GM23338 (cell line): Measurements from ENCODE around the gene ACOXL. TPM values are rescaled to one million over a fixed set of nuclear protein-coding genes. Genes with fewer than 3 reads are reported as not detected.

ENCODE experiments used
- ATAC-seq: fragments of 200-7000 bp; cut with Tn5 transposase; 3 replicates; pipeline ENCODE4 v1.9.1; 2020
- DNase-seq: peaks from one replicate; pipeline ENCODE4 v3.0.0-alpha.2; 2015; ENCODE audit warnings: low spot score
- H2AFZ ChIP-seq: fragments of 200-600 bp; sonication (generic); 2 replicates; pipeline ENCODE4 v1.8.0; 2016; ENCODE audit warnings: antibody characterized with exemption, mild to moderate bottlenecking, moderate library complexity
- H3F3A ChIP-seq: fragments of 200-600 bp; sonication (generic); replicated peaks from 2 replicates; pipeline ENCODE4 v1.8.0; 2017; ENCODE audit warnings: antibody characterized with exemption, mixed run types, low read depth
- H3K27ac ChIP-seq: fragments of 200-600 bp; sonication (generic); 2 replicates; pipeline ENCODE4 v1.6.1; 2016; ENCODE audit warnings: low read depth
- H3K27me3 ChIP-seq: fragments of 200-600 bp; sonication (generic); 2 replicates; pipeline ENCODE4 v1.8.0; 2016; ENCODE audit warnings: mild to moderate bottlenecking, mixed run types, moderate library complexity; ENCODE audit not compliant: insufficient read depth
- H3K36me3 ChIP-seq: fragments of 200-600 bp; sonication (generic); 2 replicates; pipeline ENCODE4 v1.8.0; 2016; ENCODE audit warnings: mild to moderate bottlenecking; ENCODE audit not compliant: insufficient read depth
- H3K4me1 ChIP-seq: fragments of 200-600 bp; sonication (generic); 2 replicates; pipeline ENCODE4 v1.8.0; 2016; ENCODE audit warnings: mild to moderate bottlenecking, moderate library complexity; ENCODE audit not compliant: insufficient read depth
- H3K4me2 ChIP-seq: fragments of 200-600 bp; sonication (generic); 2 replicates; pipeline ENCODE4 v1.7.1; 2017; ENCODE audit warnings: mixed run types
- H3K4me3 ChIP-seq: fragments of 200-600 bp; sonication (generic); 2 replicates; pipeline ENCODE4 v1.6.1; 2016; ENCODE audit warnings: mixed run types
- H3K79me2 ChIP-seq: fragments of 200-600 bp; sonication (generic); replicated peaks from 2 replicates; pipeline ENCODE4 v1.8.0; 2017; ENCODE audit warnings: mild to moderate bottlenecking; ENCODE audit not compliant: insufficient read depth
- H3K9me2 ChIP-seq: fragments of 200-600 bp; sonication (generic); 2 replicates; pipeline ENCODE4 v1.8.0; 2017; ENCODE audit not compliant: insufficient read depth
- H4K20me1 ChIP-seq: fragments of 200-600 bp; sonication (generic); replicated peaks from 2 replicates; pipeline ENCODE4 v1.8.0; 2017; ENCODE audit warnings: mild to moderate bottlenecking; ENCODE audit not compliant: insufficient read depth
- H3K27ac Mint-ChIP-seq: 2 replicates; pipeline ENCODE4 v1.8.0; 2020; ENCODE audit warnings: inconsistent platforms, mild to moderate bottlenecking, moderate library complexity, mixed read lengths
- H3K27me3 Mint-ChIP-seq: 3 replicates; pipeline ENCODE4 v1.8.0; 2022; ENCODE audit warnings: low read depth, mild to moderate bottlenecking, moderate library complexity, mixed read lengths, inconsistent platforms; ENCODE audit not compliant: insufficient read depth, poor library complexity
- H3K36me3 Mint-ChIP-seq: 3 replicates; pipeline ENCODE4 v1.8.0; 2021; ENCODE audit warnings: low read depth, mild to moderate bottlenecking, inconsistent platforms, moderate library complexity, mixed read lengths
- H3K4me1 Mint-ChIP-seq: 3 replicates; pipeline ENCODE4 v1.8.0; 2020; ENCODE audit warnings: mild to moderate bottlenecking, inconsistent platforms, mixed read lengths
- H3K4me3 Mint-ChIP-seq: 3 replicates; pipeline ENCODE4 v1.8.0; 2021; ENCODE audit warnings: moderate library complexity, mild to moderate bottlenecking, inconsistent platforms, mixed read lengths
- H3K9me3 Mint-ChIP-seq: 3 replicates; pipeline ENCODE4 v1.8.0; 2020; ENCODE audit warnings: moderate library complexity, mild to moderate bottlenecking, inconsistent platforms, mixed read lengths
- CREB1 ChIP-seq: fragments of 250-450 bp; sonication (Bioruptor Pico); IDR thresholded peaks from 2 replicates; pipeline ENCODE4 v1.5.0; 2020; ENCODE audit warnings: low read depth, mild to moderate bottlenecking, moderate library complexity
- ETS1 ChIP-seq: IDR thresholded peaks from 2 replicates; pipeline ENCODE4 v1.6.1; 2016; ENCODE audit warnings: antibody characterized with exemption
- EZH2 ChIP-seq: fragments of 200-600 bp; sonication (generic); IDR thresholded peaks from one replicate; pipeline ENCODE4 v1.8.0; 2017; ENCODE audit warnings: antibody characterized with exemption, mild to moderate bottlenecking, low read depth; ENCODE audit not compliant: unreplicated experiment
- EZH2phosphoT487 ChIP-seq: fragments of 200-600 bp; sonication (generic); IDR thresholded peaks from one replicate; pipeline ENCODE4 v1.8.1; 2018; ENCODE audit warnings: antibody characterized with exemption; ENCODE audit not compliant: unreplicated experiment
- JUNB ChIP-seq: IDR thresholded peaks from one replicate; pipeline ENCODE4 v1.6.1; 2016; ENCODE audit warnings: antibody characterized with exemption; ENCODE audit not compliant: unreplicated experiment
- NANOG ChIP-seq: IDR thresholded peaks from 2 replicates; pipeline ENCODE4 v1.6.1; 2016; ENCODE audit warnings: antibody characterized with exemption, borderline replicate concordance
- POLR2AphosphoS5 ChIP-seq: IDR thresholded peaks from 2 replicates; pipeline ENCODE4 v1.6.1; 2016; ENCODE audit warnings: antibody characterized with exemption, low read depth
- REST ChIP-seq: IDR thresholded peaks from one replicate; pipeline ENCODE4 v1.6.1; 2018; ENCODE audit warnings: antibody characterized with exemption; ENCODE audit not compliant: unreplicated experiment
- STAT1 ChIP-seq: IDR thresholded peaks from one replicate; pipeline ENCODE4 v1.6.1; 2016; ENCODE audit warnings: antibody characterized with exemption; ENCODE audit not compliant: unreplicated experiment
- ZNF114 ChIP-seq: fragments of 250-450 bp; sonication (Bioruptor Pico); IDR thresholded peaks from 2 replicates; pipeline ENCODE4 v1.5.0; 2020; ENCODE audit warnings: mild to moderate bottlenecking, moderate library complexity
- ZNF331 ChIP-seq: fragments of 250-450 bp; sonication (Bioruptor Pico); IDR thresholded peaks from 2 replicates; pipeline ENCODE4 v1.5.0; 2020; ENCODE audit warnings: low read depth, mild to moderate bottlenecking, moderate library complexity
- polyA plus RNA-seq: library from polyadenylated mRNA; unstranded; fragments of >200 nt; fragmentation: Nextera tagmentation; extraction: Ambion mirVana; gene quantifications from 2 replicates; pipeline ENCODE4 v1.2.1, GENCODE V29; 2016
- total RNA-seq: library from RNA; depleted of rRNA; stranded (reverse); fragments of >200 nt; shearing (Covaris generic); gene quantifications from 2 replicates; pipeline ENCODE4 v1.2.3, GENCODE V29; 2014

Gene ACOXL
- total and polyA plus RNA-seq, 2 experiments from 2014 or later = 9.0 to 14.7 TPM

GRCh38 chr2:110725859-110726258, 6.5 kb upstream of the ACOXL start (continued):
- TF ChIP-seq REST (no peak), EZH2 (no peak), ZNF331 (CRISPR knock-in tag) (no peak)

DNA sequence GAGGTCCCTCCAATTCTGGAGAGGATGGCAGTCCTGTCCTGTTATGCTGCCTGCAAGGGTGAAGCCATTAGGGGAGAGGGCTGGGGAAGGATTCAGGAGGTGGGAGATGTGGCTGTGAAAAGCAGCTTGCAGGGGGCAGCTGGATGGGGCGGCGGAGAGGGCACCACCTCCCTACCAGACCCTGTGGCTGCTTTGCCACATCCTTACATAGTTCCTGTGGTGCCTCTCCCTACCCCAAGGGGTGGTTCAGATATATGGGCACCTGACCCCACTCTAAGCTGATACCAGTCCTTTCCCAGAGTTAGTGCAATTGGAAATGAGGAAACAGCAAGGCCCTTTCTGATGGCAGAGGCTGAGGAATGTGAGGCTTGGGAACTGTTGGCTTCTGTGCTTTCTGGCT, 6.1 kb upstream of the ACOXL start:
- no peak overlapping the region for H3K27ac Mint-ChIP-seq
- Histone ChIP-seq H3K36me3 (no peaks in the 10 kb centered on the region; the same call in 1 of the 2 replicates), H3K4me3 (no peak overlapping the region), H3K79me2 (no peaks in the 10 kb centered on the region), H3K4me2 (no peak overlapping the region), H3K27ac (no peak overlapping the region), H3K4me1 (peaks cover 21% of the 10 kb centered on the region), H2AFZ (peak overlapping the region; percentile 18; the same call in 1 of the 2 replicates), H3F3A (no peaks in the 10 kb centered on the region; the same call in 1 of the 2 replicates), H3K9me2 (peaks cover 8% of the 10 kb centered on the region; the same call in 1 of the 2 replicates), H4K20me1 (no peaks in the 10 kb centered on the region), H3K27me3 (peaks cover under 1% of the 10 kb centered on the region; the same call in 1 of the 2 replicates)
- peaks cover 2% of the 10 kb centered on the region for H3K36me3 Mint-ChIP-seq
- peaks cover 12% of the 10 kb centered on the region for H3K27me3 Mint-ChIP-seq
- DNase-seq (no peak), ATAC-seq (no peak)
- H3K4me3 Mint-ChIP-seq = no peak overlapping the region
- peaks cover 8% of the 10 kb centered on the region for H3K9me3 Mint-ChIP-seq
- peaks cover 30% of the 10 kb centered on the region for H3K4me1 Mint-ChIP-seq
- TF ChIP-seq POLR2AphosphoS5 (no peak), ETS1 (no peak), JUNB (no peak), ZNF114 (CRISPR knock-in tag) (no peak), STAT1 (no peak), CREB1 (no peak), NANOG (no peak), EZH2phosphoT487 (no peak), ZNF331 (CRISPR knock-in tag) (no peak), REST (no peak)
